H54 (cell line): ENCODE data around the gene KDM4F.

ENCODE experiments used
- DNase-seq: peaks from one replicate; pipeline ENCODE4 v3.0.0; 2011; ENCODE audit warnings: low spot score, mixed read lengths; ENCODE audit not compliant: insufficient read length
- FAIRE-seq: peaks from 3 replicates; lab custom pipeline; 2011; peaks lifted over from hg19 to GRCh38; lab: Jason Lieb, UNC
- POLR2A ChIP-seq: IDR thresholded peaks from 2 replicates; pipeline ENCODE4 v1.6.1; 2011; ENCODE audit warnings: low read depth, mild to moderate bottlenecking, low read length

KDM4F gene

DNA sequence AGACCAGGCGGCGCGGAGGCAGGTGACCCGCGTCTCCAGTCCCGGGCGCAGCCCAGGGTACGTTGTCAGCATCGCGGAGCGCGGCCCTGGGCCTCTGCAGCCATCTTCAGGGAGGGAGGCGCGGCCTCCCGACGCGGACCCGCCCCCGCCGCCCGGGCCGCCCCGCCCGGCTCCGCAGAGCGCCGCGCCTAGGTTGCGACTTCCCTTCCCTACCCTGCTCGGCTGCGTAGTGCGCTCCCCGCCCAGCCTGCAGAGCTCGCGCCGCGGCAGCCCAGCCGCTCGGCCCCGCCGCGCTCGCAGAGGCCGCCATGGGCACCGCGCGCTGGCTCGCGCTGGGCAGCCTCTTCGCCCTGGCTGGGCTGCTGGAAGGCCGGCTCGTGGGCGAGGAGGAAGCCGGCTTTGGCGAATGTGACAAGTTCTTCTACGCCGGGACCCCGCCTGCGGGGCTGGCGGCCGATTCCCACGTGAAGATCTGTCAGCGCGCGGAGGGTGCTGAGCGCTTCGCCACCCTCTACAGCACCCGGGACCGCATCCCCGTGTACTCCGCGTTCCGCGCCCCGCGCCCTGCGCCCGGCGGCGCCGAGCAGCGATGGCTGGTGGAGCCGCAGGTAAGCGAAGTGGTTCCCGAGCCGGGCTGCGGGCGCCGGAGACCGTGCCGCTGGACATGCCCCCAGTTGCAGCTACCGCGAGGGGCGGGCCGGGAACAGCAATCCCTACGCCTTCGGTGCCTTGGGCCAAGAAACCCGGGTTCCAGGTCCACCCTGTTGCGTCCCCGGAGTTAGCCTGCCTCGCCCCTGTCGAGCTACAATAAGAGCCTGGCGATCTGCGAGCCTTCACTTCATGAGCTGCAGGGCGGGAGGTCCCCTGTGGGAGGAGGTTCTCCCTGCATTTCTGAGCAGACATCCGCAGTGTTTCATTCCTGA lies 40.7 kb downstream of the KDM4F start, which contains the start of gene ENDOD1:
Gene ENDOD1 (plus strand): TSS at position 227 of the 923 bp plus-strand sequence. CDS start 82 bp downstream, at position 309.
- peak; percentile 42 for TF ChIP-seq POLR2A
- FAIRE-seq (no peak), DNase-seq (peak; percentile 62)

DNA sequence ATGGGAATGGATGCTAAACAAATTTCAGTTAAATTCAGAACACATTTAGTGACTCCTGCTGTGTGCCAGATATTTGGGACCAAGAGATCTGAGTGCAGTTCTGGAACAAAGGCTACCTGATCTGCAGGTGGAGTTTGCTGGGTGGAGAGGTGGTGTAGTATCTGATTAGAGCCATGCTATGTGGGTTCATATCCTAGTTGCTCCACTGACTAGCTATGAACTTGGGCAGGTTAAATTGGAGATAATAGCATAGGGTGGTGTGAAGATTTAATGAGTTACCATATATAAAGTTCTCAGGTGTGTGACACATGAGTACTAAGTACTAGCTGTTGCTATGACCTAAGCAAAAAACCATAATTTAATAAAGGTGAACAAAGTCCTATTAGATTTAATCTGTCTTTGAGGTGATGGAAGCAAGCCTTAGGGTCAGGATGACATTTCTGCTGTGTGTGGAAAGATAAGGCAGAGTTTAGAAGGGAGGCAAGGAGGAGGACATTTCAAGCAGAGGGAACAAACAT lies 42.5 kb downstream of the KDM4F start:
- DNase-seq: no peak
- FAIRE-seq: no peak
- TF ChIP-seq POLR2A: no peak

DNA sequence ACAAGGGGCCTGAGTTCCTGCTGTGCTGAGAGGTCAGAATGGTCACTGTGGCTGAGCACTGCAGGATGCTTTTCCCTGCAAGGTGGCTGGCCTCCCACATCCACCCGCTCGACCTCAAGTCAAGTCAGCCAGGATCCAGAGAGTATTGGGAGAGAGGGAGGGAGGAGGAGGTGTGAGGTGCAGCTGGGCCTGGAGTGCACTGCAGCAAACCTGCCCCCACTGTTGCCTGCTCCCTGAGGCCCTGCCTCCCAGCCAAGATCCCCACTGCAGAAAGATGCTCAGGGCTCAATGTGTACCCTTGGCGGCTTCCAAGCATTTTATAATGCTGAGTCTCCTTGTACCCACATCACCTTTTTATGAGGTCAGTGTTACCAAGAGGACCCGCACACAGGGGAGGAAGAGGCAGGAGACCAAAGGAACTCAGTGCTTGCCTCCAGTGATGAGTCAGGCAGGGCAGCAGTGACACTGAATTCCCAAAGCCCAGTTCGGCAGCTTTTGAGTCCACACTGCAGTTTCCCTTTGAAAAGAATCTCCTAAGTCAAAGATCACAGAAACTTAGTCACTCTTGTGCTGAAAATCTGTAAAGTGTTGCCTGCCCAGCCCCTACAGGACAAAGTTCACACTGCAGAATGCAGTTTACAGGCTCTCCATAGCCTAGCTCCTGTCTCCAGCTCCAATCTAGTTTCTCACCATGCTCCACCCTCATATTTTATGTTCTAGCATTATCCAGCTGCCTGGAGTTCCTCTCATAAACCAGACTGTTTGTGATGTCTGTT lies 43.5 kb downstream of the KDM4F start:
- DNase-seq (peak; percentile 16), FAIRE-seq (no peak)
- no peak for TF ChIP-seq POLR2A

DNA sequence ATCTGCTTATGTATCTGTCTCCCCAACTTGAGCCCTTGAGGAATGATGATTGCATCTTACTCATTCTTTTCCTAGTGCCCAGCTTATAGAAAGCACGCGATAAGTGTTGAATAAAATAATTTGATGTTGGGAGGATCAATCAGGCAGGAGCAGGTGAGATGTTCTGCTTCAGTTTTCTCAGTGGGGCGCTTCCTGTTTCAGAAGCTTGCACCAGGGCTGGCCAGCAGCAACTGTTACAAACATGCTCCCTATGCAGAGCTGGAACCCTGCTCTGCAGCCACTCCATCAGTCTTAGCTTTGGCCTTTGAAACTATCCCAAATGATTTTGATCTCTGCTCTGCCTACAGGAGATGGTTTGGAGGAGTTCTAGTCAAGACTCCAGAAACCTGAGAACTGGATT lies 44.3 kb downstream of the KDM4F start:
- no peak for TF ChIP-seq POLR2A
- FAIRE-seq: no peak
- no peak for DNase-seq

DNA sequence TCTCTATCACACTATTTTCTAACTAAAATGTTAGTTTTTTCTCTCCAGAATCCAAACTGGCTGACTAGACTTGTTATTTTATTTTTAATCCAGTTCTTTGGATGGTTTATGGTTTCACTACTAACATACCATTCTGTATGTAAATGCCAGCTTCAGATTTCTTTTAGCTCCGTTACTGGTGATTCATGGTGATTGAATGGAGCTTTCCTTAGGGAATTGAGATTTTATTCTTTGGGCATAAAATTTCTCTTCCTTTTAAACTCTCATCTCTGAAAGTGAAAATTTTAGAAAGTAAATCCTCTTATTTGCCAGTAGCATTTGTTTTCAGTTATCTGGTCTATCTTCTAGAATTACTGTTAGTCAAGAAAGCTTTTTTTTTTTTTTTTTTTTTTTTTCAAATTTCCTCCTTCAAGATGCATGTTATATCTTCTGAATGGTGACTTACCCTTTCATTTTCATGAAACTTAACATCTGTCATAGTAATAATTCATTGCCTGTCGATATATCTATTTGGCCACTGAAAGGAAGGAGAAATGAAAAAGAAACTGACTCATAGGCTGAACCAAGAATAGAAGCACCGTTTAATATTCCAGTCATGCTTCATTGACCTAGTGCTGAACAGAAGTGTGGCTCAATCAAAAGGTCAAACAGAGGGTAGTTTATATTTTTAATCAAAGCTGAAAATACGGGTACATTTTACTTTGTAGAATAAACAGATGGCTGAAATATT lies 46.8 kb downstream of the KDM4F start:
- no peak for FAIRE-seq
- TF ChIP-seq POLR2A: no peak
- DNase-seq: no peak

DNA sequence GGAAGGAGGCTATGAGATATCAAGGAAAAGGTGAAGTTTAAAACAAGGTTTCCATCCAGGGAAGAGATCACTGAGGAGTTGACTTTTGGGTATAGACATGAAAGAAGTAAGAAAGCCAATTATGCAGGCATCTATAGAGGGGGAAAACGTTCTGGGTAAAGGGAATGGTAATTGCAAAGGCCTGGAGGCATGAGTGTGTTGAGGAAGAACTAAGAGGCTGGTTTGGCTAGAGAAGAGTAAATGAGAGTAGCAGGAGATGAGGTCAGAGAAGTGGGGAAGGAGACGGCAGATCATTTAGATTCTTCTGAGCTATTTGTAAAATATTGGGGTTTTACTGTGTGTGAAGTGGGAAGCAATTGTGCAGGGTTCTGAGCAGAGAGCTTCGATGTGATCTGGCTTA lies 48.0 kb downstream of the KDM4F start:
- no peak for FAIRE-seq

DNA sequence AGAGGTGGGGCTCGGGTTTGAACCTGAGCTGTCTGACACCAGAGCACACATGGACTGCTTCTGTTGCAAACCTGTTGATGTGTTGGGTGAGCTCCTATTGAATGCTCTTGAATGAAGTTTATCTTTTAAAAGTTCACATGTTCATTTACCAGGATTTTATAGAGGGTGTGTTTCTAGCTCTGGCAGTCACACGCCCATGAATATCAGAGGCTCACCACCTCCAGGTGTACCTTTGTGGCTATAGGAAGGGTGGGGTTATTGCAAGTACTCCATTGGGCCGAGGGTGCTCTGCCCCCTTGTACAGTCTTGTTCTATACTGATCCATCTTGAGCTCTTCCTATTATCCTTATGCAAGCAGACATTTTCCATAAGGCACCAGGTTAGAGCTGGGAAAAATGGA lies 49.6 kb downstream of the KDM4F start:
- TF ChIP-seq POLR2A: no peak
- no peak for FAIRE-seq
- DNase-seq: no peak

More for the DNA sequence above, 48.0 kb downstream of the KDM4F start:
- no peak for TF ChIP-seq POLR2A
- DNase-seq: no peak

DNA sequence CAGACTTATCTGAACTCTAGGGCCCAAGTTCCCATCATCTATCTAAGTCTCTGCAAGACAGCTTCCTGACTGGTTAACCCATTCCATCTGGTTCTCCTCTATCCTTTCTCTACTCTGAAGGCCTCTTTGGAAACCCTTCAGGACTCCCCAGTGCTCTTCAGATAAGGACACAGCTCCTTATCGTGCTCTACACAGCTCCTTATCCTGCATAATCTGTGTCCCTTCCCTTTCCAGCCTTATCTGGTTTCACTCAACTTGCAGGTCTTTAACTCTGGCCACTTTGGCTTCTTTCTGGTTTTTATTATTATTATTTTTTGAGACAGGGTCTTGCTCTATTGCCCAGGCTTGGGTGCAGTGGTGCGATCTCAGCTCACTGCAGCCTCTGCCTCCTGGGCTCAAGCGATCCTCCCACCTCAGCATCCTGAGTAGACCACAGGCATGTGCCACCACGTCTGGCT lies 51.0 kb downstream of the KDM4F start:
- no peak for TF ChIP-seq POLR2A
- no peak for FAIRE-seq
- no peak for DNase-seq
